GM19099 (cell line): Measurements from ENCODE around the gene EMC6.

Experiments
- POLR2A ChIP-seq: IDR thresholded peaks from 3 replicates; pipeline ENCODE4 v1.6.1; 2011; ENCODE audit warnings: low read depth; ENCODE audit not compliant: insufficient read length; ENCODE audit errors: extremely low read depth

Gene EMC6

DNA sequence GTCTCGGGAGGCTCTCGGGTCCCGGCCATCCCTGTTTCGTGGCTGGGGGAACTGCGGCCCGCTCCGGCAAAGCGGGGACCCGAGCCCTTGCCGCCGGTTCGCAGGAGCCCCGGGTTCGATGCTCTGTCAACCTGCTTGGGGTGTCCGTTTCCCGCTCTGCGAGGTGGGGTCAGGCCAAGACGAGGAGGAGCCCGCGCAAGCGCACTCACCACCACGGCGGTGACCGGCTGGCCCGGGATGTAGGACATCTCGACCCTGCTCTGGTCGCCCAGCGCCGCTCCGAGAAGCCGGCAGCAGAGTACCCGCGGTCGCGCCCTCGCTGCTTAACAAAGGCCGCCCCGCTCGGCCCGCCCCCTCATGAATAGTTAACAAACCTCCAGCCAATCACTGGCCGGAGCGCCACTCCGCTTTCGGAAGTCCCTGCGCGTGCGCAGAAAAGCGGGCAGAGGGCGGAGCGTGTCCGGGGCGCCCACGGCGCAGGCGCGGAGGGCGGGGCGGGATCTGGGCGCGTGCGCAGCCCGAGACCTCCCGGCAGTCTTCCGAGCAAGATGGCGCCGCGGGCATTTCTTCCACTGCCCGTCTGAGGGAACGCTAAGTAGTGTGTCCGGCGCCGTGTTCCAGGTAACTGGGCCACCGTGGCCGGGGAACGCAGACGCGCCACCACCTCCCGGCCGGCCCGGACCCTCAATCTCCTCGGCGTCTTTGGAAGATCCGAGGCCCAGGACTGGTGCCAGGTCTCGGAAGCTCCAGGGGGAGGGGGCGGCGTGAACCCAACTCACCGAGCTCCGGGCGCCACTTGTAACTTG, at the start of gene EMC6, which contains the start of gene TAX1BP3:
Gene EMC6 (plus strand): TSS at position 534 of the 806 bp plus-strand sequence. CDS start 335 bp downstream, outside the sequence.
Gene TAX1BP3 (minus strand): TSS at position 300 of the 806 bp plus-strand sequence. CDS start 52 bp downstream, at position 248.
- TF ChIP-seq POLR2A, result peak; percentile 94

DNA sequence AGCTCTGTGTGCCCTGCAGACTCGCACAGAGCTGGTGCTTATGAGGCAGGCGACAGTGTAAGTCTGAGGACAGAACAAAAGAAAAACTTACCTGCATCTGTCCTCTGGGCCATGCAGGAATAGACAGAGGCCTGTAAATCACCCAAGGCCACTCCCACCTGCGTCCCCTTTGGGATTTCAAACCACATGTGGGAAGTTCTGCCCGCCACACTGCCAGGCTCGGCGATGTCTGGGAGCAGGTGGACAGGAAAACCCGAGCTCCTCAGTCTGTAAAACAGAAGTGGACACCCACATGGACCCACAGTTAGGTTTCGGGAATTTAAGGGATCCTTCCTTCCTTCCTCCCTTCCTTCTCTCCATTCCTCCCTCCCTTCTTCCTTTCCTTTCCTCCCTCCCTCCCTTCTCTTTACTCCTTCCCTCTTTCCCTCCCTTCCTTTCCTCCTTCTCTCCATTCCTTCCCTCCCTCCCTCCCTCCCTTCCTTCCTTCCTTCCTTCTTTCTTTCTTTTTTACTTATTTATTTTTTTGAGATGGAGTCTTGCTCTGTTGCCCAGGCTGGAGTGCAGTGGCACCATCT, 47.4 kb upstream of the EMC6 start:
- no peak for TF ChIP-seq POLR2A

DNA sequence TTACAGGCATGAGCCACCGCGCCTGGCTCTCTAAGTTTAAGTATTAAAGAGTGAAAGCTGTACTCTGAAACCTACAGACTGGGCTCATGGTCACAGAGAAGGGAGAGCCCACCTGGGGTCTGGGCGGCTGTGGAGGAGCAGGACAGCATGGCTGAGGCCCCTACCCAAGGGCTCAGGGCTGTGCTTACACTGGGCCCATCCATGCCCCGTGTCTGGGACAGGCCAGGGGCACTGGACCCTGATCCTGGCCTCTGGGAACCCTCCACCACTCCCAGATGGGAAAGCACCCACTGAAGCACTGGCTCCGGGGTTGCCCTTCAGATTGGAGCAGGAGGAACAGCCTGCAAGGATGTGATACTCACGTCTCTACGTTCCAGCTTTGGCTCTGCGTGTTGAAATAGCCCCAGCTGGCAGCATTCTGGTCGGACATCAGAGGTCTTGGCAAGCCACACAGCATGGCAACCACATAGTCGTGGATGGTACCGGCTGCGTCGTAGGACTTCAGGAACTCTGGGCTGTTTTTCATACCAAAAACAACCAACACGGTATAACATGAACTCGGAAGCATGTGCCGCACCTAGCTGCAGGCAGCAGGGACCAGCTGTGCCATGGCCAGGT, 45.5 kb upstream of the EMC6 start:
- no peak for TF ChIP-seq POLR2A

DNA sequence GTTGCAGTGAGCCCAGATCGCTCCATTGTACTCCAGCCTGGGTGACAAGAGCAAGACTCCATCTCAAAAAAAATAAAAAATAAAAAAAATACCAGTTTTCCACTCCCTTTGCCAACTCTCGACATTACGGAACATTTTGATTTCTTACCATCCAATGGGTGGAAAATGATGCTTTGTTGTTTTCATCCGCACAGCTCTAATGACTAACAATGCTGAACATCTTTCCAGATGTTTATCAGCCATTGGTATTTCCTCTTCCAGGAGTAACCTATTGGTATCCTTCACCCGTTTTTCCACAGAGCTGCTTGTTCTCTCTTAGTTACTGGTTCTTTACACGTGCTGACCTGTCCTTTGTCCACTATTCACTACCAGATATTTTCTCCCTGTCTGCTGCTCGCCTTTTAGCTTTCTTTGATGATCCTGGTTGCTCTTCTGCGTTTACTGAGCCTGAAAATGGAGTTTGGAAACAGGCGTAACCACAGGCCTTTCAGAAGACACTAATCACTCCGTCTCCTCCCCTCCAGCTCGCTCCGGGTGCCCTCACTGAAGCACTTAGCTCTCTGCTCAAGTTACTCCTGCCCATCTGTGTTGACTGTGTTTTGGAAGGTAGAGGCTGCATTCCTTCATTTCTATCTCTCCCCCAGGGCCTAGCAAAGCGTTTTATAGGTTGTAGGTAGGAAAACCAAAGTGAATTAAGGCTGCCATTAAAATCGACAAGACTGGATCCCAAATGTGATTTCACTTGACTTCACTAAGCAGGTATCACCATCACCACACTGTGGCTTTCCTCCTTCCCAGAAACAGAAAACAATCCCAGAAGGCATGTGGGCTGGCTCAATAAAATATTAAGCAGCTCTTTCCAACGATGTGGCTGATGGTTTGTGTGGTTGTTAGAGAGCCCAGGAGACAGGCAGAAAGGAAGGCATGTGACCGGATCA, 41.5 kb upstream of the EMC6 start:
- TF ChIP-seq POLR2A, result no peak

DNA sequence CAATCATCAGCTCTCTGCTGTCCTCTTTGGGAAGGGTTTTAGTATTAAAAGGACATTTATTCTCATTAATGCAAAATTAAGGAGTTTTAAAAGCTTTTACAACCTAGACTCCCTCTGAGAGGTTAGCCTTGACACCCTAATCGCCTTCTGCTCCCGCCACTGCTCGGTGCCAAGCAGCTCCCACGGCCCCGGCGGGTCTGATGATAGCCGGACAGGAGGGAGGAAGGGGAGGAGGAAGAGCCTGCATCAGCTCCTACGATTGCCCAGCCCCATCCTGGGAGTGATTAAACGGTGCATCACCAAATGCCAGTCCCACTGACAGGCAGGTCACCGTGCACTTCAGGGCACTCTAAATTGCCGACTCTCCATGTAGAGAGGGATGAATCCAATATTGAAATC, 40.8 kb upstream of the EMC6 start:
- TF ChIP-seq POLR2A, result no peak

DNA sequence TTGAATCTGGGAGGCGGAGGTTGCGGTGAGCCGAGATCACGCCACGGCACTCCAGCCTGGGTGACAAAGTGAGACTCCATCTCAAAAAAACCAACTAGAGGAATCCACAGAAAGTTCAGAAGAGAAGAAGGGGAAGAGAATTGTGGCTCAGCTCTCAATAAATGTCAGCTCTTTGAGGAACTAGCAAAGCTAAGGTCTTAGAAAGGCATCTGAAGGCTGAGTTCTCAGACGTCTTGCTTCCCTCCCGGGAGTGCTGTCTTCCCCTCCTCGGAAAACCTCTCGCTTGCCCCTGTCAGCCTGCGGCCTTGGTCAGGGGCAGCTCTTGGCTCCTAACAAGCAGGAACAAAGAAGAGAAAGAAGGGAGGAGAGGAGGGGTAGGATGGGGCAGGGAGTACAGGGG, 37.8 kb upstream of the EMC6 start:
- no peak for TF ChIP-seq POLR2A

DNA sequence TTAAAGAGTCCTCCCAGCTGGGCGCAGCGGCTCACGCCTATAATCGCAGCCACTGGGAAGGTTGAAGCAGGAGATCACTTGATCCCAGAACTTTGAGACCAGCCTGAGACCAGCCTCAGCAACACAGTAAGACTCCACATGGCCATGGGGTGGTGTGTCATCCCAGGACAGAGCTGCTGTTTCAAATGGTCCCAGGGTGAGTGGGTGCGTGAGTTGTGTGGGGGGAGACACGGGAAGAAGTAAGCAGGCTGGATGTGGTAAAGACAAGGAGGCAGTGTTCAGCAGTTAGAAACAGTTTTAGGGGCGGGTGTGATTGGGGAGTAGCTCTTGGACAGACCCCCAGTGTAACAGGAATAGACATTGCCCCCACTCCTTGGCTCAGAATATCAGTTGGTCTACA, 36.3 kb upstream of the EMC6 start:
- TF ChIP-seq POLR2A, result no peak

DNA sequence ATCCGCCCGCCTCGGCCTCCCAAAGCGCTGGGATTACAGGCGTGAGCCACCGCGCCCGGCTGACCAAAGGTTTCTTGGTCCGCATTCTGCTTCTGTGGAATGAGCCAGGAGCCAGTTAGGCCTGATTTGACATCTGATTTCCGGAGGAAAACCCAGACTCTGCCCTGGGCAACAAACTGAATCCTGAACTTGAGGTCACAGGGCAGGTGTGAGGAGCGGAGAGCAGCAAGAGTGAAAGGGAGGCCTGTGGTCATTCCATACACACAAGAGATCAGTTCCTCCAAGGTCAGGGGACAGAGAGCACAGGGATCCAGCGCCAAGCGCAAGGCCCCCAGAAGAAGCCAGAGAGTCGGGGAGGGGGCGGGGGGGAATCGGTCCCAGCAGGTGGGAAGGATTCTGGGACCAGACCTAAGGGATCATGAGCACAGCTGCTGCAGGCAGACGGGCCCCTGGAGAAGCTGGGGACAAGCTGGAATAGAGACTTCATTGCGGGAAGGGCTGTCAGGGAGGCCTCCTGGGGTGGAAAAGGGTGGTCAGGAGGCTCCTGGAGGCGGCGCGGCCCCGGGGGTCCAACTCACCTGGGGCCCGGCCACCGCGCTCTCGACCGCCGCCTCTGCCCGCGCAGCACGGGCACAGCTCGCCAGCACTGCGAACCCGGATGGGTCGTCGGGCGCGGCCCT, 33.0 kb upstream of the EMC6 start:
- no peak for TF ChIP-seq POLR2A

DNA sequence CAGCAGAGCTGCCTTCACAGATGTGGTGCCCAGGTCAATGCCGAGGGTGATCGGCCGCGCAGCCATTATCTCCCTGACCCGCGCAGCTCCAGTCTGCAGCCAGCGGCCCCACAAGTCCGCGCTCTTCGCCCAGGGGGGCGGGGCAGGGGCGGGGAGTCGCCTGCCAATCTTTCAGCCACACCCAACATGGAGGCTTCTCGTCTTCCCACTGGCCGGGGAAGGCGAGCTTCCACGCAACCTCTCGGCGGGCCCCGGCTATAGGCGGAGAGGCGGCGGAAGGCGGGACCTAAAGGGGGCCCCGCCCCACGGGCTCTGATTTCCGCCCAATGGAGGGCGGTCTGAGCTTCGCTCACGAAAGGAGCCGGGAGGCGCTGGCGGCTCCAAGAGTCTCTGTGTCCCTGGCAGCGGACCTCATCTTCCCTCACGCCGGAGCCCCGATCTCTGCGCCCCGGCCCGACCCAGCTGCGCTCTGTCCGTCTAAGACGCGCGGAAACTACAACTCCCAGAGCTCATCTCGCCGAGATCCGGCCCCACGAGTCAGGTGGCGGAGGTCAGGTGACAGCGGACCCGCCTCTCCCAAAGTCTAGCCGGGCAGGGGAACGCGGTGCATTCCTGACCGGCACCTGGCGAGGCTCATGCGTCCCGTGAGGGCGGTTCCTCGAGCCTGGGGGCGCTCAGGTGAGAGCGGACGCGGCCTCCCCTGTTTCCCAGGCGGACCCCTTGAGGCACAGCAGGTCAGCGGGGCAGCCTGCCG, 32.3 kb upstream of the EMC6 start, which contains the start of the genes CTNS and SHPK:
Gene CTNS (plus strand): TSS at position 607 of the 754 bp plus-strand sequence. CDS start 3,447 bp downstream, outside the sequence.
Gene SHPK (minus strand): TSS at position 97 of the 754 bp plus-strand sequence. CDS start 31 bp downstream, at position 66.
- TF ChIP-seq POLR2A, result peak; percentile 83

DNA sequence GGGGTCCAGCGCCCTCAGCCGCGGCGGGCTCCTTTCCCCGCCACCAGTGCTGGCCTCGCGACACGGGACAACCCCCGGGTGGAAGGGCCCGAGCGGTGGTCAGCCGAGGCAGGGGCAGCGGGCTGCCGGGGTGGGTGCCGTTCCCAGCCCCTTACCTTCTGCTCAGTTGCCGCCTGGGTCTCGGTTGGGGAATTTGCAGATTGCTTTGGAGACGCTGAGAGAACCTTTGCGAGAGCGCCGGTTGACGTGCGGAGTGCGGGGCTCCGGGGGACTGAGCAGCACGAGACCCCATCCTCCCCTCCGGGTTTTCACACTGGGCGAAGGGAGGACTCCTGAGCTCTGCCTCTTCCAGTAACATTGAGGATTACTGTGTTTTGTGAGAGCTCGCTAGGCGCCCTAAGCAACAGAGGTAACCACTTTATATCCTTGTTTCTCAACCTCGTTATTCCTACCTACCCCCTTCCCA, 31.7 kb upstream of the EMC6 start:
- TF ChIP-seq POLR2A, result no peak

DNA sequence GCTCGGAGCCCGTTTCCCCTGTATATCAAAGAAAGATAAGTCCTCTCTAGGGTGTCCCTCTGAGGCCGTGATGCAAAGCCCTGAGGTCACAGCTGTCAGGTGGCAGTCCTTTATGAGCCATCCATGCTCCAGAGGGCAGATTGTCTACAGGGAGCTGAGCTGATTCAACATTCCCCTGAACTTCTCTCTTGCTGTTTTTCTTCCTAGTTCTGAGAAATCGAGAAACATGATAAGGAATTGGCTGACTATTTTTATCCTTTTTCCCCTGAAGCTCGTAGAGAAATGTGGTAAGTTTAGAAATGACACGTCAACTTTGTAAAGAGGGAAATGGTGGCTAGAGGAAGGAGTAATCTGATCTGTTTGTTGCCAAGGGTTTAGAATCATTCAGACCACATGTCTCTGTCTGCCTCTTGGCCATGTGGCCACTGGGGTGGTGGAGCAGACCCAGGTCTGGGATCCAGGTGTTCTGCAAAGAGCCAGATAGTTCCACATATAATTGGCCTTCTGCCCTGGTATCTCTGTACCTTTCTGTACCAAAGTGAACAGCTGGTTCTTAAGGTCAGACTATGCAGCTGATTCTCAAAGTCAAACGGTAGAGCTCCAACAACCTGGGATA, 28.5 kb upstream of the EMC6 start:
- TF ChIP-seq POLR2A, result no peak

DNA sequence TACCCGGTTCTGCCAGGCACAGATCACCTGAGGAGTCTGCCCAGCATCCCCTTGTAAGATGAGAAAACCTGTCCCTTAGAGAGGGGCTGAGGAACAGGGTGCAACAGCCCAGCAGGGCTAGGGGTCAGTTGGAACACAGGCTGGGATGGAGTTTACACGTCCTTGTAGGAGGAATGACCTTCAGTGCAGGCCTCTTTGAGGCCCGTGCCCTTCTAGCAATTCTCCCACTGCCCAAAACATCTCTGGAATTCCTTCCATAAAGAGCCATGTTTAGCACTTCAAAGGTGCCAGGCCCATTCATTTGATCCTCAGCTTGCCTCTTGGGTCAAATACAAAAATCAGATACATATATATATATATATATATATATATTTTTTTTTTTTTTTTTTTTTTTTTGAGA, 27.6 kb upstream of the EMC6 start:
- no peak for TF ChIP-seq POLR2A

DNA sequence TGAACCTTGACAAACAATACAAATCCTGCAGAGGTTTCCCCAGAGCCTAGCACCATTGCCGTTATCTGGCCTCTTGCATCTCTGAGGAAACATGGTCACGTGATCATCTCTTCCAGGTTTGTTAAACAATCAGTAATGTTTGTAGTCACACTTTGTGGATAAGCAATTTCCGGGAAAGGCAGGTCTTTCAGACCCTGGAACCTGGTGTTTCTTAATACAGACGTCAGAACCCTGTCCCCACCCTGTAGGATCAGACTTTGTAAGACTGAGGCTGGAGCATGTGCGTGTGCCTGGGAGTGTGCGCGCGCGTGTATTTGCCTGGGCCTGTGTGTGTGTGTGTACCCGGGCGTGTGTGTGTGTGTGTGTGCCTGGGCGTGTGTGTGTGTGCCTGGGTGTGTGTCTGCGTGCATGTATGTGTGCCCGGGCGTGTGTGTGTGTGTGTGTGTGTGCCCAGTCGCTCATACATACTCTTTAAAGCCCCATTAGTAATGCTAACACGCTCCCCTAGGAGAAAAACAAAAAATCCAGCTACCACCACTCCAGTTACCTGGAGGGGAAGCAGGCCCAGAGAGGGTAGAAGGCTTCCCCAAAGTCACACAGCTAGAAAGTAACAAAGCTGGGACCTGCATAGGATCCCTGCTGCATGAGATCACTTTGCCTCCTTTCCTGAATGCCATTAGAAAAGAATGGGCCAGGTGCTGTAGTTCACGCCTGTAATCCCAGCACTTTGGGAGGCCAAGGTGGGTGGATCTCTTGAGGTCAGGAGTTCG, 26.7 kb upstream of the EMC6 start:
- no peak for TF ChIP-seq POLR2A
